ENCODE data around the gene ERLEC1. TPM values are rescaled to one million over a fixed set of nuclear protein-coding genes. Genes with fewer than 3 reads are reported as not detected.
"Not testable (repeated sequence)": the region's sequence is repeated elsewhere in the genome, so short reads cannot be mapped to it uniquely, and the experiment has no call there.

Gene ERLEC1
- total RNA-seq, 1 donor from 2014 or later: 84.5 TPM

DNA sequence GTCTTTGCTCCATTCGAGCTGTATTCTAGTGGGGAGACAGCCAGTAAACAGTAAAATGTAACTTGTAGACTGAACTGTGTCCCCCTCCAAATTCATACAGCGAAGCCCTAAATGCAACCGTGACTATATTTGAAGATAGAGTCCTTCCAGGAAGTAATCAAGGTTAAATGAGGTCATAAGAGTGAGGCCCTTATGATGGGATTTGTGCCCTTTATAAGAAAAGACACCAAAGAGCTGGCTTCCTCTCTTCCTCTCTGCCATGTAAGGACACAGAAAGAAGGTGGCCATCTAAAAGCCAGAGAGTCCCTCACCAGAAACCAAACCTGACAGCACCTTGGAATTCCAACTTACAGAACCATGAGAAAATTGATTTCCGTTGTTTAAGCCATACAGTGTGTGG, 41.5 kb downstream of the ERLEC1 start:
- intact Hi-C loops (cut with DNase I): no loop called here
- H3K9me3 ChIP-seq: no peaks in the 10 kb centered on the region

DNA sequence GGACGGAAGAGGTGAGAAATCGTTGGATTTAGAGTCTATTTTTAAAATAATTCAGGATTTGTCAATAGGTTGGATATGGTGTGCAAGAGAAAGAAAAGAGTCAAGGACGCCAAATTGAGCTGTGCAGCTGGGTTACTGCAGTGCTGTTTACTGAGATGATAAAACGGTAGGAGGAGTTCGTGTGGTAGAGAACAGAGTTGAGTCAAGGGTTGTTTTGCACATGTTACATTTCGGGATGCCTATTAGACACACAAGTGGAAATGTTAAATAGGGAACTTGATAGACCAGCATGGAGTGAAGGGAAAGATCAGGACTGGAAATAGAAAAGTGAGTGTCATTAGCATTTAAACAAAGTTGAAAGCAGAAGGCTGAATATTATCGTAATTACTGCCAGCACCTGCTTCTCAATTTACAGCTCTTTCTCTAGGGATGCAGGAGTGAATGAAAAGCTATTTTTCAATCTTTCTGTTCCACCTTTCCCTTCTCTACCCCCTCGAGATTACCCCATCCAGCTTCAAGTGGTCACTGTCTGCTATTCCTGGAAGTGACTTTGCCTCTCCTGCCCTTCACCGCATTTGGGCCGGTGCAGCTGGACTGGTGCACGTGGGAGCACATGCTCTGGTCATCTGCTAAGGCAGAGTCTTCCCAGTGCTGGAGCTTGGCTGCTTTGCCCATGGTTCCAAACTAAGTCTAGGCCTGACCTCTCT, 42.6 kb downstream of the ERLEC1 start:
- no peak for TF ChIP-seq POLR2AphosphoS5 (IDR thresholded peaks at IDR 0.05; ENCODE audit: insufficient read depth in 1 of 2, low read depth in 1 of 2)
- TF ChIP-seq POLR2A (IDR thresholded peaks at IDR 0.05): no peak
- TF ChIP-seq, protein P1, sequence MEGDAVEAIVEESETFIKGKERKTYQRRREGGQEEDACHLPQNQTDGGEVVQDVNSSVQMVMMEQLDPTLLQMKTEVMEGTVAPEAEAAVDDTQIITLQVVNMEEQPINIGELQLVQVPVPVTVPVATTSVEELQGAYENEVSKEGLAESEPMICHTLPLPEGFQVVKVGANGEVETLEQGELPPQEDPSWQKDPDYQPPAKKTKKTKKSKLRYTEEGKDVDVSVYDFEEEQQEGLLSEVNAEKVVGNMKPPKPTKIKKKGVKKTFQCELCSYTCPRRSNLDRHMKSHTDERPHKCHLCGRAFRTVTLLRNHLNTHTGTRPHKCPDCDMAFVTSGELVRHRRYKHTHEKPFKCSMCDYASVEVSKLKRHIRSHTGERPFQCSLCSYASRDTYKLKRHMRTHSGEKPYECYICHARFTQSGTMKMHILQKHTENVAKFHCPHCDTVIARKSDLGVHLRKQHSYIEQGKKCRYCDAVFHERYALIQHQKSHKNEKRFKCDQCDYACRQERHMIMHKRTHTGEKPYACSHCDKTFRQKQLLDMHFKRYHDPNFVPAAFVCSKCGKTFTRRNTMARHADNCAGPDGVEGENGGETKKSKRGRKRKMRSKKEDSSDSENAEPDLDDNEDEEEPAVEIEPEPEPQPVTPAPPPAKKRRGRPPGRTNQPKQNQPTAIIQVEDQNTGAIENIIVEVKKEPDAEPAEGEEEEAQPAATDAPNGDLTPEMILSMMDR (IDR thresholded peaks at IDR 0.05): no peak
- intact Hi-C loops (cut with DNase I): no loop called here
- no peak for DNase-seq (ENCODE audit: extremely low spot score in 2 of 2)
- H3K4me1 ChIP-seq: peaks cover 17% of the 10 kb centered on the region
- H3K27ac ChIP-seq: no peak overlapping the region
- H3K4me3 ChIP-seq: no peak overlapping the region
- no peaks in the 10 kb centered on the region for H3K9me3 ChIP-seq
- H3K36me3 ChIP-seq: peaks cover 0 to 5% of the 10 kb centered on the region in 2 donors
- H3K27me3 ChIP-seq: no peaks in the 10 kb centered on the region

More for the DNA sequence above, 41.5 kb downstream of the ERLEC1 start:
- peaks cover 17% of the 10 kb centered on the region for H3K4me1 ChIP-seq
- peaks cover 0 to 4% of the 10 kb centered on the region in 2 donors for H3K36me3 ChIP-seq
- no peaks in the 10 kb centered on the region for H3K27me3 ChIP-seq
- H3K4me3 ChIP-seq: no peak overlapping the region
- TF ChIP-seq, protein P1 (IDR thresholded peaks at IDR 0.05): no peak
- TF ChIP-seq POLR2A (IDR thresholded peaks at IDR 0.05) (no peak), POLR2AphosphoS5 (IDR thresholded peaks at IDR 0.05; ENCODE audit: insufficient read depth in 1 of 2, low read depth in 1 of 2) (no peak)
- no peak overlapping the region for H3K27ac ChIP-seq
- no peak for DNase-seq (ENCODE audit: extremely low spot score in 2 of 2)

DNA sequence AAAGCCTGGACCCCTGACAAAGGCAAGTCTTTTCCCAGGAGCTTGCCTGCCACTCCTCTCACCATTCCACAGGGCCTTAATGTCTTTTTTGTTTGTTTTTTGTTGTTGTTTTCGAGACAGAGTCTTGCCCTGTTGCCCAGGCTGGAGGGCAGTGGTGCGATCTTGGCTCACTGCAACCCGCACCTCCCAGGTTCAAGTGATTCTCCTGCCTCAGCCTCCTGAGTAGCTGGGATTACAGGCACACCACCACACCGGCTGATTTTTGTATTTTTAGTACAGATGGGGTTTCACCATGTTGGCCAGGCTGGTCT, 43.1 kb downstream of the ERLEC1 start:
- intact Hi-C loops (cut with DNase I); H3K27me3 ChIP-seq; H3K4me3 ChIP-seq; H3K36me3 ChIP-seq; DNase-seq (ENCODE audit: extremely low spot score in 2 of 2); H3K9me3 ChIP-seq; H3K27ac ChIP-seq: not testable (repeated sequence)
- H3K4me1 ChIP-seq: peaks cover 17% of the 10 kb centered on the region

- DNase-seq (ENCODE audit: extremely low spot score in 2 of 2): no peak
- no peak overlapping the region for H3K4me3 ChIP-seq
- H3K27ac ChIP-seq: no peak overlapping the region
- H3K36me3 ChIP-seq: no peaks in the 10 kb centered on the region
- H3K27me3 ChIP-seq: no peaks in the 10 kb centered on the region
- H3K4me1 ChIP-seq: no peaks in the 10 kb centered on the region
- H3K9me3 ChIP-seq: no peaks in the 10 kb centered on the region
- intact Hi-C loops (cut with DNase I): no loop called here
- TF ChIP-seq POLR2AphosphoS5 (IDR thresholded peaks at IDR 0.05; ENCODE audit: insufficient read depth in 1 of 2, low read depth in 1 of 2): no peak
- TF ChIP-seq, protein P1 (IDR thresholded peaks at IDR 0.05): no peak
- no peak for TF ChIP-seq POLR2A (IDR thresholded peaks at IDR 0.05)
Observed at GRCh38 chr2:53840580-53840979, 53.7 kb downstream of the ERLEC1 start.

- H3K4me1 ChIP-seq; H3K27ac ChIP-seq; H3K4me3 ChIP-seq; H3K9me3 ChIP-seq; H3K36me3 ChIP-seq; intact Hi-C loops (cut with DNase I); DNase-seq (ENCODE audit: extremely low spot score in 2 of 2); H3K27me3 ChIP-seq: not testable (repeated sequence)
Observed at GRCh38 chr2:53841651-53842050, 54.8 kb downstream of the ERLEC1 start.

DNA sequence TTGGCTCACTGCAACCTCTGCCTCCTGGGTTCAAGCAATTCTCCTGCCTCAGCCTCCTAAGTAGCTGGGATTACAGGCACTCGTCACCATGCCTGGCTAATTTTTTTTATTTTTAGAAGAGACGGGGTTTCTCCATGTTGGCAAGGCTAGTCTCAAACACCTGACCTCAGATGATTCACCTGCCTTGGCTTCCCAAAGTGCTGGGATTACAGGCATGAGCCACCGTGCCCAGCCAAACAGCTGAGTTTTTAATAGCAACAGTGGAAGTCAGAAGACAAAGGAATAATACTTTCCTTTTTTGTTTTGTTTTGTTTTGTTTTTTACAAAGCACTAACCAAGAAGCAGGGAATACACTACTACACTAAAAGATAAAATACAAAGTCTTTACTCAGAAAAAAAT, 56.0 kb downstream of the ERLEC1 start:
- H3K4me1 ChIP-seq: no peaks in the 10 kb centered on the region
- no peaks in the 10 kb centered on the region for H3K36me3 ChIP-seq
- TF ChIP-seq, protein P1 (IDR thresholded peaks at IDR 0.05): no peak
- TF ChIP-seq POLR2A (IDR thresholded peaks at IDR 0.05) (no peak), POLR2AphosphoS5 (IDR thresholded peaks at IDR 0.05; ENCODE audit: insufficient read depth in 1 of 2, low read depth in 1 of 2) (no peak)
- no peaks in the 10 kb centered on the region for H3K9me3 ChIP-seq
- intact Hi-C loops (cut with DNase I): no loop called here
- no peak overlapping the region for H3K4me3 ChIP-seq
- H3K27me3 ChIP-seq: no peaks in the 10 kb centered on the region
- no peak for DNase-seq (ENCODE audit: extremely low spot score in 2 of 2)
- H3K27ac ChIP-seq: no peak overlapping the region

Data from vagina (tissue), 2 donors.